GM18517 (cell line): ENCODE results near the gene UNC119B.

Experiments
- ATAC-seq: cut with Tn5 transposase; IDR thresholded peaks from one replicate; pipeline ENCODE4 v1.9.1; 2021; ENCODE audit warnings: mild to moderate bottlenecking, moderate library complexity; ENCODE audit not compliant: unreplicated experiment

The UNC119B gene

DNA sequence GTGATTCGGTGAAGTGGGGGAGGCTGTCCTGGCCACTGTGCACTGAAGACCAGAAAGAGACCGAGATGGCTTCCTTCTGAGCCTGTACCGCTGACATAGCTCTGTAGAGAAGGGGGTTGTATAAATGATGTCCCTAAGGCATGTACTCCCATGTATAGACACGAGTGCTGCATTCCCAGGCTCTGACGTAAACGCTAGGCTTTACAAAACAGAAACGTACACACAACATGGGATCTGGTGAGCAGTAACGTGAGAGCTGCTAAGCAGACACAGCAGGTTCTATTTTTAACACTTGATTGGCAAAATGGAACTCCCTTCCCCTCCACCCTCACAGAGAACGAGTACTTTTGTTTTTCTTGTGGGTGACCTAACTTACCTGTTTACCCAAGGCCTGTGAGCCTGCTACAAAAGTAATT, 51.3 kb downstream of the UNC119B start:
- ATAC-seq = no peak

GRCh38 chr12:120762086-120762485, 51.8 kb downstream of the UNC119B start:
- no peak for ATAC-seq

- ATAC-seq = no peak
Observed at GRCh38 chr12:120763250-120763649, 53.0 kb downstream of the UNC119B start.

DNA sequence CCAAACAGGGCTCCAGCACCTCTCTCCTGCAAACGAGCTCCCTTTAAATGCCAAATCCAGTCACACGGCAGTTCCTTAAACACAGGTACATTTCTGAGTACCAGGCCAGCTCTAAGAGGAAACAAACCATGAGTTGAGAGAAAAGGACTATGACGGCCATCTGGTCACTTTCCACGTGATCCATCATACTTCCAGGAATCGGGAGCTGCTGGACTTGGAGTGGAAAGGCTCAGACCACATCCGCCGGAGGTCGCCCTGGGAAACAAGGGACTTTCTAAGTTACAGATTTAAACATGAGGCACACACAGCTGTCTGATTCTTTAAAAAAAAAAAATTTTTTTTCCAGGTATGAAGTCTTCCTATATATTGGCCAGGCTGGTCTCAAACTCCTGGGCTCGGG, 54.6 kb downstream of the UNC119B start:
- no peak for ATAC-seq

DNA sequence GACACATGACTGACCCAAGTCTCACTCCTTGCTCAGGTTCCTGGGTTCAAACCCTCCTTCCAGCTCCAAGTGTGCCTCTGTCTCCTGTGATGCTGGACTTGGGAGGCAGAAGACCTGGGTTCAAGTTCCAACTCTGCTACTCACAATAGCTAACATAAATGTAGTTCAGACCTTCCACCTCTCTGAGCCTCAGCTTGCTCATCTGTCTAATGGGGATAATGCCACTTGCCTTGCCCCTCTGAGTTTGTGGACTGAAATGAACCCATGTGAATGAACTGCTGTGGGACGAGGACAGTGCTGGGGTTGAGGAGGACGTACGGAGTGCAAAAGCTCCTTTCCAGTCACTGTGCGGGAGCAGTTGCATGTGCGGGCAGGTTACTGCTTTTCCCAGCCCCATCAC, 56.3 kb downstream of the UNC119B start:
- ATAC-seq = no peak

- no peak for ATAC-seq
Observed at GRCh38 chr12:120767071-120768024, 57.1 kb downstream of the UNC119B start.

GRCh38 chr12:120771097-120771496, 60.8 kb downstream of the UNC119B start:
- no peak for ATAC-seq
